Ascending aorta (tissue), 2 donors: ENCODE measurements around the gene PCOLCE2. TPM values are rescaled to one million over a fixed set of nuclear protein-coding genes. Genes with fewer than 3 reads are reported as not detected.

ENCODE experiments used
- DNase-seq, 2 donors: peaks; one replicate each; pipeline ENCODE4 v3.0.0-alpha.2; 2019; ENCODE audit warnings: low spot score in 2 of 2
- H3K27ac ChIP-seq, 2 donors: fragments of 200-600 bp; sonication (generic); one replicate each; pipeline ENCODE4 v1.5.1; 2016 to 2017; ENCODE audit warnings: mild to moderate bottlenecking in 1 of 2
- H3K27me3 ChIP-seq: fragments of 200-600 bp; sonication (generic); one replicate; pipeline ENCODE4 v1.5.1; 2017
- H3K36me3 ChIP-seq, 2 donors: fragments of 200-600 bp; sonication (generic); one replicate each; pipeline ENCODE4 v1.5.1; 2016
- H3K4me1 ChIP-seq, 2 donors: fragments of 200-600 bp; sonication (generic); one replicate each; pipeline ENCODE4 v1.5.1; 2016 to 2017; ENCODE audit warnings: mild to moderate bottlenecking in 1 of 2
- H3K4me3 ChIP-seq, 2 donors: fragments of 200-600 bp; sonication (generic); one replicate each; pipeline ENCODE4 v1.5.1; 2016 to 2017; ENCODE audit warnings: mild to moderate bottlenecking in 1 of 2
- H3K9me3 ChIP-seq, 2 donors: fragments of 200-600 bp; sonication (generic); one replicate each; pipeline ENCODE4 v1.5.1; 2016
- CTCF ChIP-seq, 3 experiments: fragments of 200-600 bp in 2 of 3; fragments of 450-650 bp in 1 of 3; sonication (generic) in 2 of 3; IDR thresholded peaks; one replicate each; pipeline ENCODE4 v1.5.1; 2016 to 2019; ENCODE audit warnings: antibody characterized with exemption in 3 of 3, mild to moderate bottlenecking in 1 of 3, moderate library complexity in 1 of 3
- intact Hi-C: fragments of 100-400 bp; cut with DNase I; formaldehyde crosslinking; loops from one replicate; pipeline ENCODE4 v1.15.1; 2023
- total RNA-seq: library from RNA; depleted of rRNA; stranded (reverse); fragments of >200 nt; gene quantifications from one replicate; pipeline ENCODE4 v1.1.0, GENCODE V29; 2016

PCOLCE2 gene
- total RNA-seq, 1 donor from 2014 or later = 58.1 TPM

DNA sequence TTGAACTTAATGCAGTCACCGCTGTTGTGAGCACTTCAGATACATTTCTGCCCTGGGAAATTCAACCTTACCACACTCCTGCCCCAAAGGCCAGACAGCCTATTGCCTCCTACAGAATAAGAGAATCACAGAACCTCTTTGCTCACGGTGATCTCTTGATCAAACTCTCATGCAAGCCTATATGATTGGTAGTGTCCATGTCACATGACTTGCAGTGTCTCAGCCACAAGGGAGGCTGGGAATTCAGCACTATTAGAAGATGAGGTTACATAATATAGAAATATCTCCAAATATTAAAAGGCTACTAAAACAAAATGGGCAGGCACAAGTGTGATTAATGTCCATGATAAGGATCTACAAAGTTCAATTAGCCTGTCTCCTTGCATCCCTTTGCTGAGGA lies 3.8 kb upstream of the PCOLCE2 start:
- intact Hi-C loops = no loop called here
- no peak overlapping the region for H3K27ac ChIP-seq
- TF ChIP-seq CTCF (IDR thresholded peaks at IDR 0.05) = no peak

GRCh38 chr3:142890592-142890991 lies 1.7 kb upstream of the PCOLCE2 start:
- peaks cover 0 to 6% of the 10 kb centered on the region in 2 donors for H3K4me1 ChIP-seq
- intact Hi-C loops = no loop called here
- no peaks in the 10 kb centered on the region for H3K9me3 ChIP-seq
- H3K4me3 ChIP-seq = no peak overlapping the region
- no peaks in the 10 kb centered on the region for H3K36me3 ChIP-seq
- H3K27me3 ChIP-seq = no peaks in the 10 kb centered on the region
- TF ChIP-seq CTCF (IDR thresholded peaks at IDR 0.05) = no peak
- no peak for DNase-seq
- no peak overlapping the region for H3K27ac ChIP-seq

More for the DNA sequence above, 3.8 kb upstream of the PCOLCE2 start:
- no peak overlapping the region for H3K4me3 ChIP-seq
- no peak for DNase-seq
- H3K9me3 ChIP-seq = no peaks in the 10 kb centered on the region
- H3K36me3 ChIP-seq = no peaks in the 10 kb centered on the region
- H3K4me1 ChIP-seq = peaks cover 0 to 2% of the 10 kb centered on the region in 2 donors
- no peaks in the 10 kb centered on the region for H3K27me3 ChIP-seq

- no peaks in the 10 kb centered on the region for H3K9me3 ChIP-seq
These were observed 530 bp upstream of the PCOLCE2 start for GRCh38 chr3:142889212-142890014.

GRCh38 chr3:142888099-142888480 lies 793 bp downstream of the PCOLCE2 start:
- Histone ChIP-seq H3K27me3 (no peaks in the 10 kb centered on the region), H3K27ac (peak overlapping the region; percentile 64 to 69), H3K36me3 (no peaks in the 10 kb centered on the region), H3K4me1 (peaks cover 0 to 6% of the 10 kb centered on the region in 2 donors), H3K4me3 (peak overlapping the region; percentile 79 to 81), H3K9me3 (no peaks in the 10 kb centered on the region)
- intact Hi-C loops = loop anchor here (2.0 to 5.0 kb wide), 2 partner anchors 23 to 44 kb away; no protein-coding TSS in a partner anchor
- peak in 1 of 2 donors; percentile 77 for DNase-seq
- TF ChIP-seq CTCF (IDR thresholded peaks at IDR 0.05) = no peak

More at GRCh38 chr3:142889212-142890014, 530 bp upstream of the PCOLCE2 start:
- peak overlapping the region; percentile 79 to 81 for H3K4me3 ChIP-seq
- no peak for TF ChIP-seq CTCF (IDR thresholded peaks at IDR 0.05)
- no peak for DNase-seq
- H3K36me3 ChIP-seq = no peaks in the 10 kb centered on the region
- H3K4me1 ChIP-seq = peaks cover 0 to 6% of the 10 kb centered on the region in 2 donors
- H3K27ac ChIP-seq = peak overlapping the region; percentile 64 to 69
- no peaks in the 10 kb centered on the region for H3K27me3 ChIP-seq
- intact Hi-C loops = loop anchor here (2.0 to 5.0 kb wide), 2 partner anchors 21 to 43 kb away; no protein-coding TSS in a partner anchor

DNA sequence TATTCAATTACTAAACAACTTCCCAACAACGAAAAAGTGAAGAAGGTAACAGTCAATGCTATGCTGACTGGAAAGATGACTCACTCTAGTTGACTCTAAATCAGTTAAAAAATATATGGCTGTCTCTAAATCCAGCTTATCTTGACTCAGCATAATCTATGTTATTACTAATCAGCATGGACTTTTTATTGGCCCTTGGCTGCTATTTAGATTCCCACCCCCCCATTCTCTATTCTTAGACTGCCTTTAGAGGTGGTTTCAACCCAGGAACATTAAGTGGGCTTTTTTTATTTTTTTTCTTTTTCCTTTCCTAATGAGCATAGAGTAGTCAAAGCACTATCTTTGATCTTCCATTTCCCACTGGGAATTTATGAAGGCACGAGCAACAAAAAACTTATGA lies 1.9 kb downstream of the PCOLCE2 start:
- DNase-seq = no peak
- Histone ChIP-seq H3K9me3 (no peaks in the 10 kb centered on the region), H3K4me1 (peaks cover 0 to 6% of the 10 kb centered on the region in 2 donors), H3K27ac (no peak overlapping the region), H3K4me3 (no peak overlapping the region), H3K27me3 (no peaks in the 10 kb centered on the region), H3K36me3 (no peaks in the 10 kb centered on the region)
- intact Hi-C loops = loop anchor here (5.0 kb wide), 1 partner anchor 45 kb away; no protein-coding TSS in a partner anchor
- TF ChIP-seq CTCF (IDR thresholded peaks at IDR 0.05) = no peak
